ENCODE results near the gene ANKRD23.
"Not testable (repeated sequence)": the region's sequence is repeated elsewhere in the genome, so short reads cannot be mapped to it uniquely, and the experiment has no call there.

ANKRD23 gene

DNA sequence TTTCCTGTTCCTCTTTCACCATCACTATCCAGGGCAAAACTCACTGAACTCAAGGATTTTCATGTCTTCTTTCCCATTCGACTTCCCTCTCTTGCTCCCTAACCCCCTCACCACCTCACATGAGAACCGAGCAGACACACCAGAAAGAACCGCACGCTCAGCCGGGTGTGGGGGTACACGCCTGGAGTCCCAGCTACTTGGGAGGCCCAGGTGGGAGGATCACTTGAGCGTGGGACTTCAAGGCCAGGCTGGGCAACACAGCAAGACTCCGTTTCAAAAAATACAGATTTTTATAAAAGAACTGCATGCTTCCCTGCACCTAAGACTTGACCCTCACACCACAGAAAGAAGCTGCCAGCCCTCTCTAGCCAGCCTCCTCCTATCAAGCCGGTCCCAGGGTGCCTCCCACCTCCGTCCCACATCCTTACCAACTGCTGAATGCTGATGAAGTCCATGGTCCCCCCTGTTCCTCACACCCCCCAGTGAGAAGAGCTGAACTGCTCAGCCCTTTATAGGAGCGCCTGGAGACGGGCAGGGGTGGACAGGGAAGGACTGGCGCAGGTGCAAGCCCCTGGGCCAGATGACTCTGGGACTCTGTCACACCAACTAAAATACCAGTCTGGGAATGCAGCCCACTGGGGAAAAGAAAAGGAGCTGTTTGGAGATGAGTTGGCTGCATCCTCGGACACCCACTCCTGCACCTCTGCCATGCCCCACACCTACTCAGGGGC, at the start of gene ANKRD23:
TSS of gene ANKRD23 (minus strand) at position 484 of the 731 bp plus-strand sequence. CDS start at position 455, 29 bp downstream.
- Histone ChIP-seq H3K4me3 (ENCODE audit: low read depth in 1 of 5, low read length in 5 of 5) (no peak within 1 kb of the TSS), H3K9ac (ENCODE audit: low read length in 5 of 5) (no peak within 1 kb of the TSS), H3K36me3 (ENCODE audit: control insufficient read depth in 5 of 5, insufficient read depth in 5 of 5, low read length in 5 of 5) (peaks cover 0 to 30% (median 18%) of the 10 kb centered on the region in 5 donors), H3K4me1 (ENCODE audit: control insufficient read depth in 5 of 5, insufficient read depth in 5 of 5, low read length in 5 of 5) (peaks cover 0 to 11% (median 8%) of the 10 kb centered on the region in 5 donors), H3K27ac (ENCODE audit: low read depth, low read length) (no peak within 1 kb of the TSS), H3K27me3 (ENCODE audit: control insufficient read depth in 5 of 5, insufficient read depth in 4 of 5, low read length in 5 of 5) (no peaks in the 10 kb centered on the region), H3K9me3 (ENCODE audit: control insufficient read depth in 5 of 5, low read length in 5 of 5) (no peaks in the 10 kb centered on the region)

DNA sequence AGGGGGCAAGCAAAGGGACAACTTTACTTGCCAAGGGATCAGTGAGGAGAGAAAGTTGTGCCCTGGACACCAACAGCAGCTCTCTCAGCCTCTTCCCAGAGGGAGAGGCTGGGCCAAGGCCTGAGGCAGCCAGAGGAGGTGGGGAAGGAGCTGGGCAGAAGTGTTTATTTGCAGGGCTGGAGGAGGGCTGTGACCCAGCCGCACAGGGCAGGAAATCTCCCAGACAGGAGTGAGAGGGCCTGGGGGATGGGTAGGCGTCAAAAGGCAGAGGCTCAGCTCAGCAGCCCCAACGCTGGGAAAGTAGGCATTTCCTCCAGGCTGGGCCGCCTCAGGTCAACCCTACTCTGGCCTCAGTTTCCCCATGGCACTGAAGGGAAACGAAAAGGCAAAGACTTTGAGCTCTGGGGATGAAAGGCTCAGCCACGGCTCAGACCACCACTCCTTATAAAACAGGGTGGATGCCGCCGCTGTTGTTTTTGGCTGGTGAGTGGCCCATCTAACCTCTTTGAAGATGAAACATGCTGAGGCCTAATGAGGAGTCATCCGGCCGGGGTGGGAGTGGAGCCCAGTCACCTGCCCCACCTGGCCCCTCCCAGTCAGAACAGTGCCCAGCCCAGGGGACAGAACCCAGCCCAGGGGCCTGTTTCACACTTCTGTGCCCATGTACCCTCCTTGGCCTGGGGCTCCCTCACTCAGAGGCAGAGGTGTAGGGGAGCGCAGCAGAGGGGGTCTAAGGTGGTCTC, 47.9 kb upstream of the ANKRD23 start:
- H3K4me1 ChIP-seq (ENCODE audit: control insufficient read depth in 5 of 5, insufficient read depth in 5 of 5, low read length in 5 of 5), result peaks cover 10 to 52% (median 36%) of the 10 kb centered on the region in 5 donors
- no peak overlapping the region for H3K27ac ChIP-seq (ENCODE audit: low read depth, low read length)
- no peak overlapping the region for H3K4me3 ChIP-seq (ENCODE audit: low read depth in 1 of 5, low read length in 5 of 5)
- no peaks in the 10 kb centered on the region for H3K27me3 ChIP-seq (ENCODE audit: control insufficient read depth in 5 of 5, insufficient read depth in 4 of 5, low read length in 5 of 5)
- H3K9me3 ChIP-seq (ENCODE audit: control insufficient read depth in 5 of 5, low read length in 5 of 5), result no peaks in the 10 kb centered on the region
- H3K9ac ChIP-seq (ENCODE audit: low read length in 5 of 5), result peak overlapping the region in 2 of 5 donors; percentile 30 to 53
- no peaks in the 10 kb centered on the region for H3K36me3 ChIP-seq (ENCODE audit: control insufficient read depth in 5 of 5, insufficient read depth in 5 of 5, low read length in 5 of 5)

DNA sequence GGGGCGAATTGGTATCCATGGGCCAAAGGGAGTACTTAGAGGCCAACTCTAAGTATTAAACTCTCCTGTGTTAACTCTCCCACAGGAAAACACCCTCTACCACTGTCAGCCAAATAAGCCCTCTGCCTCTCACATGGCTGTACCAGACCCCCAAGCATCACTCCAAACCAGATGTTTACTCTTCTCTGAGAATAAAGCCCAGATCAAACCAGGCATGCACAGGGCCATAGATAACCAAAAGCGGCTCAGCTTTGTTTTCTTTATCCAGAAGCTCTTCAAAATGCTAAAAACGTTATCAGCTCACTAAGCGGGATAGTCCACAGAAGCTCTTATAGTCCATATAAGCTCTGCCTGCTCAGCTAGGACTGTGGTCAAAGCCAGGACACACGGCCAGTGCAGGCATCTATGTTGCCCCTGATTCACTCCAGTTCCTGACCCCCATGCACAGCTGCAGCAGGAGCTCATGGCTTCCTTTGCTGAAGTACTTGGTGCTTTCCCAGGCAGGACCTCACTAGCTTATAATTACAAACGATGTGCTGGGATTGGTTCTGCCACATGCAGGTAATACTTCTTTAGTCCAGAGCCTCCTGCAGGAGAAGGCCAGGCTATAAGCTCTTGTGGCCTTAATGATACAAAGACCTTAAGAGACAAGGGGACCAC, 47.0 kb upstream of the ANKRD23 start:
- Histone ChIP-seq H3K4me3 (ENCODE audit: low read depth in 1 of 5, low read length in 5 of 5) (no peak overlapping the region), H3K9me3 (ENCODE audit: control insufficient read depth in 5 of 5, low read length in 5 of 5) (no peaks in the 10 kb centered on the region), H3K36me3 (ENCODE audit: control insufficient read depth in 5 of 5, insufficient read depth in 5 of 5, low read length in 5 of 5) (no peaks in the 10 kb centered on the region), H3K9ac (ENCODE audit: low read length in 5 of 5) (no peak overlapping the region), H3K27ac (ENCODE audit: low read depth, low read length) (no peak overlapping the region), H3K4me1 (ENCODE audit: control insufficient read depth in 5 of 5, insufficient read depth in 5 of 5, low read length in 5 of 5) (peaks cover 10 to 52% (median 36%) of the 10 kb centered on the region in 5 donors), H3K27me3 (ENCODE audit: control insufficient read depth in 5 of 5, insufficient read depth in 4 of 5, low read length in 5 of 5) (no peaks in the 10 kb centered on the region)

DNA sequence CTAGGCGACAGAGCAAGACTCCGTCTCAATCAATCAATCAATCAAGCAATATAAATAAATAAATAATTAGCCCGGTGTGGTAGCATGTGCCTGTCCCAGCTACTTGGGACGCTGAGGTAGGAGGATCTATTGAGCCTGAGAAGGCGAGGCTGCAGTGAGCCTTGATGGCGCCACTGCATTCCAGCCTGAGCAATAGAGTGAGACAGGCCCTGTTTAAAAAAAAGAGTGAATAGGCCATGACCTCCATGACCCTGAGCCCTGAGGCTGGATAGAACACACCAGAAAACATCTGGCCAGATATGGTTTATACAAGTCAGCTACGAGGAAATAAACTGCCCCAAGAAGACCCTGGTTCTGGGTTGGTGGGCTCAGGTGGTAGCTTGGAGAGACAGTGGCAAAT, 46.4 kb upstream of the ANKRD23 start:
- no peak overlapping the region for H3K9ac ChIP-seq (ENCODE audit: low read length in 5 of 5)
- peaks cover 10 to 47% (median 37%) of the 10 kb centered on the region in 5 donors for H3K4me1 ChIP-seq (ENCODE audit: control insufficient read depth in 5 of 5, insufficient read depth in 5 of 5, low read length in 5 of 5)
- no peaks in the 10 kb centered on the region for H3K36me3 ChIP-seq (ENCODE audit: control insufficient read depth in 5 of 5, insufficient read depth in 5 of 5, low read length in 5 of 5)
- no peaks in the 10 kb centered on the region for H3K9me3 ChIP-seq (ENCODE audit: control insufficient read depth in 5 of 5, low read length in 5 of 5)
- H3K4me3 ChIP-seq (ENCODE audit: low read depth in 1 of 5, low read length in 5 of 5), result no peak overlapping the region
- H3K27me3 ChIP-seq (ENCODE audit: control insufficient read depth in 5 of 5, insufficient read depth in 4 of 5, low read length in 5 of 5), result no peaks in the 10 kb centered on the region
- no peak overlapping the region for H3K27ac ChIP-seq (ENCODE audit: low read depth, low read length)

DNA sequence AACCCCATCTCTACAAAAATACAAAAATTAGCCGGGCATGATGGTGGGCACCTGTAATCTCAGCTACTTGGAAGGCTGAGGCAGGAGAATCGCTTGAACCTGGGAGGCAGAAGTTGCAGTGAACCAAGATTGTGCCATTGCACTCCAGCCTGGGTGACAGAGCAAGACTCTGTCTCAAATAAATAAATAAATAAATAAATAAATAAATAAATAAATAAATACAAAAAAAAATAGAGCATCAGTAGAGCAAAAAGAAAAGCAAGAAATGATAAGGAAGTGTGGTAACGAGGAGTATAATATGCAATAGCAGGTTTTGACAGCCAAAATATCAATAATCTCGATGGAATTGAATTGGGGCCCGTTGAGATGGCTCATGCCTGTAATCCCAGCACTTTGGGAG, 45.7 kb upstream of the ANKRD23 start:
- H3K9me3 ChIP-seq (ENCODE audit: control insufficient read depth in 5 of 5, low read length in 5 of 5); H3K27ac ChIP-seq (ENCODE audit: low read depth, low read length); H3K27me3 ChIP-seq (ENCODE audit: control insufficient read depth in 5 of 5, insufficient read depth in 4 of 5, low read length in 5 of 5); H3K9ac ChIP-seq (ENCODE audit: low read length in 5 of 5); H3K4me3 ChIP-seq (ENCODE audit: low read depth in 1 of 5, low read length in 5 of 5); H3K36me3 ChIP-seq (ENCODE audit: control insufficient read depth in 5 of 5, insufficient read depth in 5 of 5, low read length in 5 of 5): not testable (repeated sequence)
- H3K4me1 ChIP-seq (ENCODE audit: control insufficient read depth in 5 of 5, insufficient read depth in 5 of 5, low read length in 5 of 5), result peaks cover 10 to 52% (median 44%) of the 10 kb centered on the region in 5 donors

DNA sequence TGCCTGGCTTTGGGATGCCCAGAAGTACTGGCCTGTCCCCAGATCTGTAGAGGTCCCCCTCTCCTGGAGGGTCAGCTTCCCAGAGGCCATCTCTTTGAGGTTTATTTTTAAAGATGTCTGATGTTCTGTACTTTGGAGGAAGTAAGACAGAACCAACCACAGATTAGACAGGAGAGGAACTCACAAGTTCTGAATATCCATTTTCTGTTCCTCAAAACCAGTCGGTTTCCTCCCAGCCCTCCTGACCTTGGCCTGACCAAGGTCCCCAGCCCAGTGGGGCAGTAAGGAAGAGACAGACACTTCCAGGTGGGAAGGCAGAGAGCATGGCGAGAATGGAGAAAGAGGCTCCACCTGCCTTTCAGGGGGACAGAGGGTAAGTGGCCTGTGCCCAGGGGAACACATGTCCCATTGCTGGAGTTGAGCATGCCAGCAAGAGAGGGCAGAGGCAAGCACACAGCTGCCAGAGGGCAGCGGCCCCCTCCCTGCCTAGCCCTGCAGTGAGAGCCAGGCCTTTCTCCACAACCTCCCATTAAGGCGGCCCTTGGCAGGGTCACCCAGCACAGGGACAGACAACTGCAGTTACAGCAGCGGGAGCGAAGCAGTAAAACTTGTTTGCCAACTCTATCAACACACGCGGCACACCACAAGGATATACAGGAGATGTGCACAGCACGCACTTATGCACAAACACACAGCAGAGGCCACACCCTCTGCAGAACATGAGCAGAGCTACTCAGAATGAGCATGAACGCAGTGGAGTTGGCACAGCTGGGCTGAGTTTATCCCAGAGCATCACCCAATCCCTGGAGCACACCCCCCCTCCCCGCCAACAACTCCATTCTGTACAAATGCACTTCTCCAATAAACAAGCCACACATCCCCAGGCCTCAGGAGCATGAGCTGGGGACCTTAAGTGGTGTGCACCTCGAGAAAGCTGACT, 44.5 kb upstream of the ANKRD23 start:
- no peak overlapping the region for H3K27ac ChIP-seq (ENCODE audit: low read depth, low read length)
- peak overlapping the region in 1 of 5 donors; percentile 2 for H3K4me3 ChIP-seq (ENCODE audit: low read depth in 1 of 5, low read length in 5 of 5)
- H3K4me1 ChIP-seq (ENCODE audit: control insufficient read depth in 5 of 5, insufficient read depth in 5 of 5, low read length in 5 of 5), result peaks cover 10 to 58% (median 46%) of the 10 kb centered on the region in 5 donors
- no peaks in the 10 kb centered on the region for H3K9me3 ChIP-seq (ENCODE audit: control insufficient read depth in 5 of 5, low read length in 5 of 5)
- H3K27me3 ChIP-seq (ENCODE audit: control insufficient read depth in 5 of 5, insufficient read depth in 4 of 5, low read length in 5 of 5), result no peaks in the 10 kb centered on the region
- peak overlapping the region in 2 of 5 donors; percentile 30 to 48 for H3K9ac ChIP-seq (ENCODE audit: low read length in 5 of 5)
- no peaks in the 10 kb centered on the region for H3K36me3 ChIP-seq (ENCODE audit: control insufficient read depth in 5 of 5, insufficient read depth in 5 of 5, low read length in 5 of 5)

DNA sequence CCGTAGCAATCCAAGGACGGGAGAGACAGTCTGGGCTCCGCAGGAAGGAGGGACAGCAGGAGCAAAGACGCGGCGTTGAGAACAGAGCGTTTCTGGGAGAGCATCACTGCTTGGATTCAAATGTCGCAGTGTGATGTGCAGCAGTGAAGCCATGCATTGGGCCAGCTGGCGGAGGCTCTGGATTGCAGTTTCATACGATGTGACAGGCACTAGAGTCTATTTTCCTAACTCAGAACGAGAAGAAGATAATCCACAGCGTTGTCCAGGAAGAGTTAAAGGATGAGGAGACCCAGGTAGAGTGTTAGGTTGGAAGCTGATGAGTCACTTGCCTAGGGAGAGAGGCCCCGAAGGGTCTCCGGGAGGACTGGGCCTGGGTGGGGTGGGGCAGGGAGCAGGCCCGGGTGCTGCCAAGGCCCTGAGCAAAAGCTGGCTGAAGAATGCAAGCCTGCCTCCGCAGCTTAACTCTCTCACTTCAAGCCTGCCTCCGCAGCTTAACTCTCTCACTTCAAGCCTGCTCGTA, 43.7 kb upstream of the ANKRD23 start:
- Histone ChIP-seq H3K27ac (ENCODE audit: low read depth, low read length) (no peak overlapping the region), H3K4me3 (ENCODE audit: low read depth in 1 of 5, low read length in 5 of 5) (peak overlapping the region in 1 of 5 donors; percentile 2), H3K9ac (ENCODE audit: low read length in 5 of 5) (peak overlapping the region in 1 of 5 donors; percentile 48), H3K9me3 (ENCODE audit: control insufficient read depth in 5 of 5, low read length in 5 of 5) (no peaks in the 10 kb centered on the region), H3K36me3 (ENCODE audit: control insufficient read depth in 5 of 5, insufficient read depth in 5 of 5, low read length in 5 of 5) (no peaks in the 10 kb centered on the region), H3K27me3 (ENCODE audit: control insufficient read depth in 5 of 5, insufficient read depth in 4 of 5, low read length in 5 of 5) (no peaks in the 10 kb centered on the region), H3K4me1 (ENCODE audit: control insufficient read depth in 5 of 5, insufficient read depth in 5 of 5, low read length in 5 of 5) (peaks cover 10 to 58% (median 41%) of the 10 kb centered on the region in 5 donors)

DNA sequence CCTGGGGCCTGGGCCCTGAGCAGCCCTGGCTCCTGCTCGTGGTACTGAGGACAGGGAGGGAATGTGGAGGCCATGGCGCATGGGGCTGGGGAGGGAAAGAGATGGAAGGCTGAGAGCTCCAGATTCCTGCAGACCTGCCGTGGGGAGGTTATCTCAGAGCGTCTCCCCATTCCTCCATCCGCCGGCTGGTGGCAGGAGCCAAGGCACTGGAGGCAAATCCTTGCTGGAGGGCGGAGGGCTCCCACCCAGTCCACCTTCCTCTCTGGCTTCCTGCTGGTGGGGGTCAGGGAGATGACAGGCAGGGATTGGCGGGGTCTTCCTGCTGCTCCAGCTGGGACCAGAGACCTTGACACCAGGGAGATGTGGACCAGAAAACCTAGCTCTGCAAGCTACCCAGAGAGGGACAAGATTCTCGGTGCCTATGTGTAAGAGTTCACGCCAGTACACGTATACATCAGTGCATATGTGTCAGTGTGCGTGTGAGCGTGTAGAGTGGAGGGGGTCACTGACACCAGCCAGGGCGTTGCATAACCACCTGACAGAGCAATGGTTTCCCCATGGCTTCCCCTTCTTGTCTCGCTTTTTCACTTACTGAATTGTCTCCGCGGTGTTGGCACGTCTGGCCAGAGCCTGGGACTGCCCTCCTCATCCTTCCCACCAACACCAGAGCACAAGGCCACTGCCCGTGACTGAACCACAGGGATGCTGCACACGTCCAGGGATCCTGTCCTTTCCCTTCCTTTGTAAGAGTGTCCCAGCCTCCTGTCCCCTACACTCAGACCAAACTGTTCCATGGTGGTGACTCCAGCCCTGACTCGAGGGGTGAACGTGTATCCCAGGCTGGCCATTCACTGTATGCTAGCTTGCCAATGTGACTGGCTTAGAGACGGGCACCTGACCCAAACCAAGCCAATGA, 41.9 kb upstream of the ANKRD23 start:
- Histone ChIP-seq H3K27ac (ENCODE audit: low read depth, low read length) (no peak overlapping the region), H3K9ac (ENCODE audit: low read length in 5 of 5) (no peak overlapping the region), H3K27me3 (ENCODE audit: control insufficient read depth in 5 of 5, insufficient read depth in 4 of 5, low read length in 5 of 5) (peaks cover 0 to 3% (median 0%) of the 10 kb centered on the region in 5 donors), H3K4me3 (ENCODE audit: low read depth in 1 of 5, low read length in 5 of 5) (no peak overlapping the region), H3K9me3 (ENCODE audit: control insufficient read depth in 5 of 5, low read length in 5 of 5) (no peaks in the 10 kb centered on the region), H3K36me3 (ENCODE audit: control insufficient read depth in 5 of 5, insufficient read depth in 5 of 5, low read length in 5 of 5) (no peaks in the 10 kb centered on the region), H3K4me1 (ENCODE audit: control insufficient read depth in 5 of 5, insufficient read depth in 5 of 5, low read length in 5 of 5) (peaks cover 7 to 51% (median 25%) of the 10 kb centered on the region in 5 donors)
